Glutamatergic neuron (in vitro differentiated cells): ENCODE measurements around the gene HOXC12. TPM values are rescaled to one million over a fixed set of nuclear protein-coding genes. Genes with fewer than 3 reads are reported as not detected.

ENCODE experiments used
- DNase-seq: peaks from one replicate; pipeline ENCODE4 v3.0.0; 2022
- H3K27ac Mint-ChIP-seq: one replicate; pipeline ENCODE4 v1.8.0; 2020; ENCODE audit warnings: mild to moderate bottlenecking, mixed read lengths, inconsistent platforms; ENCODE audit not compliant: unreplicated experiment
- H3K27me3 Mint-ChIP-seq: one replicate; pipeline ENCODE4 v1.8.0; 2020; ENCODE audit warnings: mild to moderate bottlenecking, moderate library complexity, mixed read lengths, inconsistent platforms; ENCODE audit not compliant: unreplicated experiment
- H3K36me3 Mint-ChIP-seq: one replicate; pipeline ENCODE4 v1.8.0; 2020; ENCODE audit warnings: mild to moderate bottlenecking, mixed read lengths, inconsistent platforms; ENCODE audit not compliant: unreplicated experiment
- H3K4me1 Mint-ChIP-seq: one replicate; pipeline ENCODE4 v1.8.0; 2020; ENCODE audit warnings: mild to moderate bottlenecking, low read depth, mixed read lengths, inconsistent platforms; ENCODE audit not compliant: unreplicated experiment
- H3K4me3 Mint-ChIP-seq: one replicate; pipeline ENCODE4 v1.8.0; 2020; ENCODE audit warnings: mild to moderate bottlenecking, mixed read lengths, inconsistent platforms; ENCODE audit not compliant: unreplicated experiment
- H3K9me3 Mint-ChIP-seq: one replicate; pipeline ENCODE4 v1.8.0; 2020; ENCODE audit warnings: mild to moderate bottlenecking, moderate library complexity, mixed read lengths, inconsistent platforms; ENCODE audit not compliant: unreplicated experiment
- CTCF ChIP-seq: fragments of 200-600 bp; sonication (generic); IDR thresholded peaks from one replicate; pipeline ENCODE4 v1.5.0; 2021; ENCODE audit not compliant: partially characterized antibody, unreplicated experiment
- total RNA-seq: library from RNA; stranded (reverse); fragmentation: NEBNext Ultra II Directional; extraction: Animal tissue kit (Norgen Biotek cat#: 25700); gene quantifications from one replicate; pipeline ENCODE4 v1.2.1, GENCODE V29; 2021; ENCODE audit not compliant: unreplicated experiment

HOXC12 gene
- total RNA-seq, 1 donor from 2014 or later: not detected

GRCh38 chr12:53991077-53991460 lies 36.4 kb downstream of the HOXC12 start:
- H3K27ac Mint-ChIP-seq: no peak overlapping the region
- TF ChIP-seq CTCF: no peak
- no peaks in the 10 kb centered on the region for H3K4me1 Mint-ChIP-seq
- DNase-seq: no peak
- H3K4me3 Mint-ChIP-seq: no peak overlapping the region
- H3K9me3 Mint-ChIP-seq: peaks cover 3% of the 10 kb centered on the region
- no peaks in the 10 kb centered on the region for H3K36me3 Mint-ChIP-seq
- H3K27me3 Mint-ChIP-seq: peaks cover 68% of the 10 kb centered on the region

GRCh38 chr12:53992377-53992889 lies 37.7 kb downstream of the HOXC12 start:
- Mint-ChIP-seq H3K27ac (no peak overlapping the region), H3K27me3 (peaks cover 59% of the 10 kb centered on the region), H3K4me3 (no peak overlapping the region), H3K4me1 (no peaks in the 10 kb centered on the region), H3K36me3 (no peaks in the 10 kb centered on the region), H3K9me3 (peaks cover 4% of the 10 kb centered on the region)
- no peak for DNase-seq
- no peak for TF ChIP-seq CTCF

- Mint-ChIP-seq H3K4me1 (no peaks in the 10 kb centered on the region), H3K27ac (no peak overlapping the region), H3K9me3 (peaks cover 6% of the 10 kb centered on the region), H3K36me3 (no peaks in the 10 kb centered on the region), H3K27me3 (peaks cover 59% of the 10 kb centered on the region), H3K4me3 (no peak overlapping the region)
- no peak for DNase-seq
- TF ChIP-seq CTCF: no peak
Measured at GRCh38 chr12:53993162-53994008, 38.7 kb downstream of the HOXC12 start.

GRCh38 chr12:53994009-53994263 lies 39.2 kb downstream of the HOXC12 start:
- peaks cover 8% of the 10 kb centered on the region for H3K9me3 Mint-ChIP-seq
- peaks cover 61% of the 10 kb centered on the region for H3K27me3 Mint-ChIP-seq
- H3K4me3 Mint-ChIP-seq: no peak overlapping the region
- TF ChIP-seq CTCF: no peak
- no peaks in the 10 kb centered on the region for H3K36me3 Mint-ChIP-seq
- DNase-seq: no peak
- no peaks in the 10 kb centered on the region for H3K4me1 Mint-ChIP-seq
- H3K27ac Mint-ChIP-seq: no peak overlapping the region

- TF ChIP-seq CTCF: no peak
- H3K36me3 Mint-ChIP-seq: no peaks in the 10 kb centered on the region
- peaks cover 58% of the 10 kb centered on the region for H3K27me3 Mint-ChIP-seq
- H3K4me3 Mint-ChIP-seq: no peak overlapping the region
- peaks cover 8% of the 10 kb centered on the region for H3K9me3 Mint-ChIP-seq
- no peaks in the 10 kb centered on the region for H3K4me1 Mint-ChIP-seq
- DNase-seq: no peak
- H3K27ac Mint-ChIP-seq: no peak overlapping the region
Measured at GRCh38 chr12:53994264-53995001, 39.7 kb downstream of the HOXC12 start.
